Activated CD4-positive, alpha-beta T cell treated with anti-CD3 and anti-CD28 coated beads, Interleukin-2, amount 10 ng/mL, durations not matched to agents 24 days and 14 days (primary cell): ENCODE measurements around the gene CEP20. TPM values are rescaled to one million over a fixed set of nuclear protein-coding genes. Genes with fewer than 3 reads are reported as not detected.
"Not testable (repeated sequence)": the region's sequence is repeated elsewhere in the genome, so short reads cannot be mapped to it uniquely, and the experiment has no call there.

ENCODE experiments used
- DNase-seq: peaks from one replicate; pipeline ENCODE4 v3.0.0; 2022
- H3K27ac Mint-ChIP-seq: one replicate; pipeline ENCODE4 v1.8.0; 2022; ENCODE audit warnings: mild to moderate bottlenecking, mixed read lengths
- H3K27me3 Mint-ChIP-seq: one replicate; pipeline ENCODE4 v1.8.0; 2022; ENCODE audit warnings: mixed read lengths
- H3K36me3 Mint-ChIP-seq: one replicate; pipeline ENCODE4 v1.8.0; 2022; ENCODE audit warnings: low read depth, mild to moderate bottlenecking, mixed read lengths
- H3K4me1 Mint-ChIP-seq: one replicate; pipeline ENCODE4 v1.8.0; 2021; ENCODE audit warnings: mixed read lengths
- H3K4me3 Mint-ChIP-seq: one replicate; pipeline ENCODE4 v1.8.0; 2022; ENCODE audit warnings: mild to moderate bottlenecking, moderate library complexity, mixed read lengths
- H3K9me3 Mint-ChIP-seq: one replicate; pipeline ENCODE4 v1.8.0; 2021; ENCODE audit warnings: mixed read lengths
- intact Hi-C: fragments of 100-400 bp; cut with micrococcal nuclease; formaldehyde crosslinking; loops from one replicate; pipeline ENCODE4 v1.15.1; 2023
- total RNA-seq: library from RNA; stranded (reverse); gene quantifications from 2 replicates; pipeline ENCODE4 v1.2.3, GENCODE V29; 2022

The CEP20 gene
- total RNA-seq, 1 donor from 2014 or later = 39.2 TPM

DNA sequence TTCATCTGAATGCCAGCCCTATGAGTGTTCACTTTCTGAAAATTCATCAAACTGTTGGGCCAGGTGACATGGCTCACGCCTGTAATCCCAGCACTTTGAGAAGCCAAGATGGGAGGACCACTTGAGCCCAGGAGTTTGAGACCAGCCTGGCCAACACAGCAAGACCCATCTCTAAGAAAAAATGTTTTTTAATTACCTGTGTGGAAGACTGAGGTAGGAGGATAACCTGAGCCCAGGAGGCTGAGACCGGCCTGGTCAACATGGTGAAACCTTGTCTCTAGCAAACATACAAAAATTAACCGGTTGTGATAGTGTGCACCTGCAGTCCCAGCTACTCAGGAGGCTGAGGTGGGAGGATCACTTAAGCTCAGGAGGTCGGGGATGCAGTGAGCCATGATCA is 41.9 kb downstream of the CEP20 start:
- H3K9me3 Mint-ChIP-seq = no peaks in the 10 kb centered on the region
- no peak overlapping the region for H3K4me3 Mint-ChIP-seq
- DNase-seq = no peak
- no peaks in the 10 kb centered on the region for H3K4me1 Mint-ChIP-seq
- intact Hi-C loops = no loop called here
- H3K27ac Mint-ChIP-seq = no peak overlapping the region
- H3K36me3 Mint-ChIP-seq = no peaks in the 10 kb centered on the region
- peaks cover 5% of the 10 kb centered on the region for H3K27me3 Mint-ChIP-seq

DNA sequence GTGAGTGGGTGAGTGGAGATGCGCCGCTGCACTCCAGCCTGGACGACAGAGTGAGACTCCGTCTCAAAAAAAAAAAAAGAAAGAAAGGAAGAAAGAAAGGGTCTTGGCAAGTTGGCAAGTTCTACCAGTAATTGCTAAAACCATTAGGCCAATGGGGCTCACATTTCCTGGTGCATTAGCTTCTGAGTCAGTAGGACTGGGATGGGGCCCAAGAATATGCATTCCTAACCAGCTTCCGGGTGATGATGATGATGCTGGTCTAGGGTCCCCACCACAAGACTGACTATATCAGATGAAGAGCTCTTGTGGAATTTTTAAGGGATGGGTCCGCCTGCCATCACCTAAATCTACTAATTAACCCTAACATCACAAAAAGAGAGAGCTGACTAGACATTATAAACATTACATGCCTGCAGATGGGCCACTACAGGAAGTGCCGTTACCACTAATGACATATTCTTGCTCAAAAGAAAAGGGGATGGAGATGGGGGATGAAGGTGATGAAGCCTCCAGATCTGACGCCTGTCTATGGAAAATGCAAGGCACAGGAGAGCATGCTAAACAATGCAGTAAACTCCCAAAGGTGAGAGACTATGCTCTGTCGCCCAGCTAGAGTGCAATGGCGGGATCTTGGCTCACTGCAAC is 44.6 kb downstream of the CEP20 start:
- no peak for DNase-seq
- intact Hi-C loops = no loop called here
- Mint-ChIP-seq H3K9me3 (no peaks in the 10 kb centered on the region), H3K27me3 (peaks cover 2% of the 10 kb centered on the region), H3K4me3 (no peak overlapping the region), H3K27ac (no peak overlapping the region), H3K4me1 (no peaks in the 10 kb centered on the region), H3K36me3 (no peaks in the 10 kb centered on the region)

DNA sequence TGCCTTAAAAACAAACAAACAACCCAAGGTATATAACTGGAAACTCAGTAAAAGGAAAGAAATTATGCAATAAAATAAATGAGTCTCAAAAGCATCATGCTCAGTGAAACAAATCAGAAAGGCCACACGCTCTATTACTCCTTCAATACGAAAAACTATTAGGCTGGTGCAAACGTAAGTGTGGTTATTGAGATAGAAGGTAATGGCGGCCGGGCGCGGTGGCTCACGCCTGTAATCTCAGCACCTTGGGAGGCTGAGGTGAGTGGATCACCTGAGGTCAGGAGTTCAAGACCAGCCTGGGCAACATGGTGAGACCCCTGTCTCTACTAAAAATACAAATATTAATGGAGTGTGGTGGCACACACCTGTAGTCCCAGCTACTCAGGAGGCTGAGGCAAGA is 49.2 kb downstream of the CEP20 start:
- intact Hi-C loops, DNase-seq, H3K4me3 Mint-ChIP-seq, H3K27ac Mint-ChIP-seq, H3K27me3 Mint-ChIP-seq, H3K4me1 Mint-ChIP-seq, H3K36me3 Mint-ChIP-seq, H3K9me3 Mint-ChIP-seq: not testable (repeated sequence)

DNA sequence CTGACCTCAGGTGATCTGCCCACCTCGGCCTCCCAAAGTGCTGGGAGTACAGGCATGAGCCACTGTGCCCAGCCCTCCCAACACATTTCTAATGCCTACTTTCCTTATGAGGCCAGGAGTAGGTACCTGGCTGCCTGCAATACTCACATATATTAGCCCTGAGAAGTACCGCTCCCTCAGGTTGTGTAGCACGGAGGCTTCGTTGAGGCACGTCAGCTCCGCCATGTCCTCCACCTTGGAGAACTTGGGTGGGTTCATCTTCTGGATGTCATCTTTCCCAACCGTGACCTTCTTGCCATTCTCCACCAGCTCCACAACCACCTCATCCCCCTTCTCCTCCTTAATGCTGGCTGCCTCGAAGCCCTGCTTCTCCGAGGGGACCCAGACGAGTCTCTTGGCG is 50.6 kb downstream of the CEP20 start:
- DNase-seq = no peak
- intact Hi-C loops = no loop called here
- Mint-ChIP-seq H3K27ac (no peak overlapping the region), H3K4me1 (peaks cover 7% of the 10 kb centered on the region), H3K36me3 (no peaks in the 10 kb centered on the region), H3K27me3 (peaks cover 5% of the 10 kb centered on the region), H3K9me3 (no peaks in the 10 kb centered on the region), H3K4me3 (no peak overlapping the region)

DNA sequence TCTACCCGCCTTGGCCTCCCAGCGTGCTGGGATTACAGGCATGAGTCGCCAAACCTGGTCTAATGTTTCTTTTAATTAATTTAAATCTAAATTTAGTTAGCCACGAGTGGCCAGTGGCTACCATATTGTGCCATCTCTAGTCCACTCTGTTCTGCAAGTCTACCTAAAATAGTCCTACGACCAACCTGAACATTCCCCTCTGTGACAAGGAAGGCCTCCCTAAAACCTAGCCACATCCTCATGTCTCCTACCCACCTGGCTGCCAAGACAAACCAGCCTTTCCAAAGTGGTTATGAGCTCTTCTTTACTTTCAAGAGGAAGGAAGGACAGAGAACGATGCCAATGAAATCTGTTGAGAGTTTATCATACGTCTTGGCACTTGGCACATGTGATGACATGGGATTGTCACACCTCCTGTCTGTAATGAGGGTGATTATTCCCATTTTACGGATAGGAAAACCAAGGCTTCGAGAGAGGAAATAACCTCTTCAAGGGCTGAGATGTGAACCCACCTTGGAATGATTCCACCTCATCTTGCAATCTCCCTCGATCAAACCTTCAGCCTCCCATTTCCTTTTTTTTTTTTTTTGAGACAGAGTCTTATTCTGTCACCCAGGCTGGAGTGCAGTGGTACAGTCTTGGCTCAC is 51.3 kb downstream of the CEP20 start:
- H3K9me3 Mint-ChIP-seq = no peaks in the 10 kb centered on the region
- H3K4me3 Mint-ChIP-seq = no peak overlapping the region
- H3K4me1 Mint-ChIP-seq = peaks cover 7% of the 10 kb centered on the region
- peaks cover 5% of the 10 kb centered on the region for H3K27me3 Mint-ChIP-seq
- H3K27ac Mint-ChIP-seq = no peak overlapping the region
- intact Hi-C loops = no loop called here
- H3K36me3 Mint-ChIP-seq = no peaks in the 10 kb centered on the region
- no peak for DNase-seq

DNA sequence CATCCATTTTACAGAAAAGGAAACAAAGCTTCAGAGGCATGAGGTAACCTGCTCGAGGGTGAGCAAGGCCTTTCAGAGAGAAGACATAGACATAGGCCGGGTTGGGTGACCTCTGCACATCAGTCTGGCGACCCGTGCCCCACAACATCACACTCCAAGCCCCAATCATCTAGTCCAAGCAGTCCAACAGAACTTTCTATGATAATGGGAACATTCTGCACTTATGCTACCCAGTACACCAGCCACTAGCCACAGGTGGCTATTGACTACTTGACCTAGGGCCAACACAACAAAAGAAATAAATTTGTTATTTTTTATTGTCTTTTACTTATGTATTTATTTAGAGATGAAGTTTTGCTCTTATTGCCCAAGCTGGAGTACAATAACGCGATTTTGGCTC is 52.3 kb downstream of the CEP20 start:
- Mint-ChIP-seq H3K36me3 (no peaks in the 10 kb centered on the region), H3K9me3 (no peaks in the 10 kb centered on the region), H3K27ac (no peak overlapping the region), H3K4me3 (no peak overlapping the region), H3K4me1 (peaks cover 7% of the 10 kb centered on the region), H3K27me3 (peaks cover 10% of the 10 kb centered on the region)
- intact Hi-C loops = no loop called here
- DNase-seq = no peak

DNA sequence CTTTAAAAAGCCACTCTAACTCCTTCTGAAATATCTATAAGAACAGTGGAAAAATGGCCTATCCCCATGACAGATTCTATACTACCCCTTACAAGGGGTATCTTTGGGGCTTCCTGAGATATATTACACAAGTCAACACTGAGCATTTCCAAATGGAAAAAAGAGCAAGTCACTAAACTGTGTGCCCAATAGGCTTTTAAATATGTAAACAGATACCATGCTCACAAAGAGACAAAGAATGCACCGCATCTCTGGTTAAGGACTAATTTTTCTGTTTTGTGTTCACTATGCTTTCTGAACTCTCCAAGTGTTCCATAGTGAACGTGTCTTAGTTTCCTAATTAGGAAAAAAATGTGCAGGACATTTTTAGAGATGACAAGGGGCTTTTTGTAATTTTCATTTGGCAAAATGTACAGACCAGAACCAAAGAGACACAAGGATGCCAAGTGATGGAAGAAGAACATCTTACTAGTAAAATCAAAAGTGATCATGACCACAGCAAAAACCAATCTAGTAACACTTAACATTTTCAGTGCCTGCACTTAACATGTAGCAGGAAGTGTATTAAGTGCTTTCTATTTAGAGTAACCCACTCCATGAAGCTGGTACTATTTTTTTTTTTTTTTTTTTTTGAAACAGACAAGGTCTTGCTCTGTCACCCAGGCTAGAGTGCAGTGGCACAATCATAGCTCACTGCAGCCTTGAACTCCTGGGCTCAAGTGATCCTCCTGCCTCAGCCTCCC is 53.1 kb downstream of the CEP20 start:
- Mint-ChIP-seq H3K9me3 (no peaks in the 10 kb centered on the region), H3K27ac (no peak overlapping the region), H3K27me3 (peaks cover 10% of the 10 kb centered on the region), H3K4me1 (peaks cover 7% of the 10 kb centered on the region), H3K36me3 (no peaks in the 10 kb centered on the region), H3K4me3 (no peak overlapping the region)
- no peak for DNase-seq
- intact Hi-C loops = no loop called here

DNA sequence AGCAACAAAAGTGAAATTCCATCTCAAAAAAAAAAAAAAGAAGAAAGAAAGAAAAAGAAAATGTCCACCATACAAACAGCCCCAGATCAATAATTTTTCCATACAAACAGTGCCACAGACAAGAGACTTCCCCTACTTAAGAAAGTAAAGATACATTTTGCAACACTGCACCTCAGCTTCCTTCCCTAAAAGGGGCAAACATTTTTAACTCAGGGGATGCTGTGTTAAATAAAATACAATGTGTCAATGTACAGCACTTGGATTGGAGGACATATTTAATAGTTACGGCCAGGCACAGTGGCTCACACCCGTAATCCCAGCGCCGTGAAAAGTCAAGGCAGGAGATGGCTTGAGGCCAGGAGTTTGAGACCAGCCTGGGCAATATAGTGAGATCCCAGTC is 53.9 kb downstream of the CEP20 start:
- H3K4me3 Mint-ChIP-seq = no peak overlapping the region
- peaks cover 7% of the 10 kb centered on the region for H3K4me1 Mint-ChIP-seq
- no peaks in the 10 kb centered on the region for H3K9me3 Mint-ChIP-seq
- H3K36me3 Mint-ChIP-seq = no peaks in the 10 kb centered on the region
- intact Hi-C loops = no loop called here
- no peak overlapping the region for H3K27ac Mint-ChIP-seq
- no peak for DNase-seq
- H3K27me3 Mint-ChIP-seq = peaks cover 10% of the 10 kb centered on the region

DNA sequence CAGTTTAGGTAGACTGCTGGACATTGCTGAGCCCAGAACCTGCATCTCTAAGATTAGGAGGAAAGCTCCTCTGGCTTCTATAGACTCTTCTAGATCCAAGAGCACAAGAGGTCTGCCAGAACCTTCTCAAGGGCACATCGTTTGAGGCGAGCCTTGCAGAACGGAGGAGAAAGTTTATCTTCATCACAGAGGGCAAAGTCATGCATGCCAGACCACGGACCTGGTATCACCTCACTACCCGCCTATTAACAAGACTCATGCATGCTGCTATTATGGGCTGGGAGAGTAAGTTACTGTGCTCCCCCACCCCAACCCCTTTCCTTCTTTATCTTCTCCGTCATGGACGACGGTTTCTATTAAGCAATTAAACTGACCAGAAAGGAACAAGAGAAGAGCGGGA is 54.9 kb downstream of the CEP20 start:
- no peak overlapping the region for H3K27ac Mint-ChIP-seq
- no peak overlapping the region for H3K4me3 Mint-ChIP-seq
- intact Hi-C loops = no loop called here
- H3K27me3 Mint-ChIP-seq = peaks cover 10% of the 10 kb centered on the region
- no peak for DNase-seq
- H3K36me3 Mint-ChIP-seq = no peaks in the 10 kb centered on the region
- no peaks in the 10 kb centered on the region for H3K9me3 Mint-ChIP-seq
- H3K4me1 Mint-ChIP-seq = peaks cover 7% of the 10 kb centered on the region

DNA sequence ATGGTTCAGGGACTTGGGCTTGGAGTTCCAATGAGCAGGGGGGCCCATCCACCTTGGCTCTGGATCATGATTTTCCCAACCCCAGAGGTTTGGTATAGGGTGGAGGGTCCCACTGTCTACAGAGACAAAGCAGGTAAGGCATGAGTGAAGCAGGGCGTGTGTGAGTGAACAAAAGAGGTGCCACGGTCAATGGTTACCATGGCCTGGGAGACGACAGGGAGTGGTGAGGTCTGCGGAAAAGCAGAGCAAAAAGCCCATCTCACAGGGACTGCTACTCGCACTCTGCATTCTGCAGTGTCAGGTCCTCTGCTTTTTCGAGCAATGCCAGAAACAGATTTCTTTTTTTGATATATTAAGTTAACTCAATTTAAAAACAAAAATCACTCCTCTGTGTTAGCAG is 56.2 kb downstream of the CEP20 start:
- Mint-ChIP-seq H3K36me3 (no peaks in the 10 kb centered on the region), H3K27me3 (peaks cover 10% of the 10 kb centered on the region), H3K4me1 (peaks cover 7% of the 10 kb centered on the region), H3K9me3 (no peaks in the 10 kb centered on the region), H3K4me3 (no peak overlapping the region), H3K27ac (no peak overlapping the region)
- intact Hi-C loops = no loop called here
- no peak for DNase-seq

DNA sequence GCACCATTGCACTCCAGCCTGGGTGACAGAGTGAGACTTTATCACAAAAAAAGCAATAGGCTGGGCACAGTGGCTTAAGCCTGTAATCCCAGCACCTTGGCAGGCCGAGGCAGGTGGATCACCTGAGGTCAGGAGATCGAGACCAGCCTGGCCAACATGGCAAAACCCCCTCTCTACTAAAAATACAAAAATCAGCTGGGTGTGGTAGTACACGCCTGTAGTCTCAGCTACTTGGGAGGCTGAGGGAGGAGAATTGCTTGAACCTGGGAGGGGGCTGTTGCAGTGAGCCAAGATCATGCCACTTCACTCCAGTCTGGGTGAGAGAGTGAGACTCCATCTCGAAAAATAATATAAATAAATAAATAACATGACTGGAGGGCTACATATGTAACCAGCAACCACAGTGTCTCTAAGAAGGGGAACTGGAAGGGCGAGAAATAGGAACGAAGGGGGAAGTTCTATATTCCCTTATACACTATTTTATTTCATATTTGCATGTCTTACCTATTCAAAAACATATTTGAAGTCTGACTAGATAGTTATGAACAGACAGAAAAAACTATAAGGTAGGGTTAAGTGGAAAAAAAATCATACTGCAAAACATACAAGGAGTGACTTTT is 57.5 kb downstream of the CEP20 start:
- Mint-ChIP-seq H3K27ac (no peak overlapping the region), H3K4me1 (peaks cover 6% of the 10 kb centered on the region), H3K4me3 (no peak overlapping the region), H3K36me3 (no peaks in the 10 kb centered on the region), H3K9me3 (no peaks in the 10 kb centered on the region), H3K27me3 (peaks cover 10% of the 10 kb centered on the region)
- no peak for DNase-seq
- intact Hi-C loops = no loop called here

DNA sequence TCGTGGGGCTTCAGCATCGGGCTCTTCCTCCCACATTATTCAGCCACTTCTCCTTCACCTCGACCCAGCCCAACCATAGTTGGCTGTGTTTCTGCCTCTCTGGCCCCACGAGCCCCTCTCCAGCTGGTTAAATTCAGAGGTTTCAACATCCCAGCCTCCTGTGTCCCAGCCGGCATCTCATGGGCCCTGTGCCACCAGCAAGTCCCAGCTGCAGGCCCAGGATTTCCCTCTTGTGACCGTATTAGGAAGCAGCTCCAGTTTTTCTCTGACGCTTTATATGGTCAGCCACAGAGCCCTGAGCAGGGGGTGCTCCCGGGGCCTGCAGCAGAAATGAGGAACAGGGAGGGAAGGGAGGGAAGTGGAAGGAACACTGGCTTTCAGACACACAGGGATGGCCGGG is 58.9 kb downstream of the CEP20 start:
- no peaks in the 10 kb centered on the region for H3K36me3 Mint-ChIP-seq
- peaks cover 10% of the 10 kb centered on the region for H3K27me3 Mint-ChIP-seq
- no peaks in the 10 kb centered on the region for H3K9me3 Mint-ChIP-seq
- intact Hi-C loops = no loop called here
- DNase-seq = no peak
- no peak overlapping the region for H3K4me3 Mint-ChIP-seq
- H3K4me1 Mint-ChIP-seq = no peaks in the 10 kb centered on the region
- H3K27ac Mint-ChIP-seq = no peak overlapping the region

DNA sequence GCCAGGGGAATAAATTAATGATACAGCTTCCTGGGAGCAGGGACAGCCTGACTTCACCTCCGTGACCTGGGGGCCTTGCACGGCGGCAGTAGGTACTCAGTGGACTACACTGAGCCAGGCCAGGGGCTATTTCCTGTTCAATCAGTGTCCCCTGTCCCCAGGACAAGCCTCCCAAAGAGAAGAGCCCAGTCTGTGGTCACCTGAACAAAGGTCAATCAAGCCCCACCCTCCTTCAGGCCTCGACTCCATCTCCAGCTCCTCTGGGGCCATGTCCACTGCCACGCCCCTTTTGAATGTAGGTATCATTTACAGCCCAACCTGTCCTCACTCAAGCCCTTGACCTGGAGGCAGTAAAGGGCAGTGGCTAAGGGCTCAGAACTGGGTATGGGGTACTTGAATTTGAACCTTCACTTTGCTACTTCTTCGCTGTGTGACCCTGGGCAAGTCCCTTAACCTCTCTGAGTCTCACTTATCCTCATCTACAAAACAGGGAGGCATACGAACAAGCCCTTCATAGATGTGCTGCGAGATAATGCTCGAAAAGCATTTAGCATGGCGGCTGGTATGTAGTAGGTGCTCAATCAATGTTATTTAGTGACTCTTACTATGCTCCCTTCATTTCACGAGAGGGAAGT is 60.6 kb downstream of the CEP20 start:
- intact Hi-C loops = no loop called here
- DNase-seq = no peak
- Mint-ChIP-seq H3K27ac (no peak overlapping the region), H3K4me1 (no peaks in the 10 kb centered on the region), H3K9me3 (no peaks in the 10 kb centered on the region), H3K4me3 (no peak overlapping the region), H3K36me3 (no peaks in the 10 kb centered on the region), H3K27me3 (peaks cover 5% of the 10 kb centered on the region)

DNA sequence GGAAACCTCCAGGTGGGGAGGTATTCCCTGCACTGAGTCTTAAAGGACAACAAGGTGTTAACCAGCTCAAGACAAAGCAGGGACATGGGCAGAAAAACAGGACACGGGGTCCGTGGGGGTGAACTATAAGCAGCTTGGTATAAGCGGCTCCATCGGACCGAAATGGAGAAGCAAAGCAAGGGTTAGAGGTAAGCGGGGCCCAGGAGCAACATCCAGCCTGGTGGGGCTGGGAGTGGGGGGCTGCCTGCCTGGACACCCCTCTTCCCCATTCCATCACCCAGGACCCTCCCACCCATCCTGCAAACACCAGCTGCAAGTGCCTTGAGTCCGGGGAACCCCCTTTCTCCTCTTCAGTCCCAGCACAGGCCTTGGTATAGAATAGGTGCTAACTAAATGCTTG is 61.1 kb downstream of the CEP20 start:
- Mint-ChIP-seq H3K36me3 (no peaks in the 10 kb centered on the region), H3K4me3 (no peak overlapping the region), H3K9me3 (no peaks in the 10 kb centered on the region), H3K4me1 (no peaks in the 10 kb centered on the region), H3K27me3 (peaks cover 5% of the 10 kb centered on the region), H3K27ac (no peak overlapping the region)
- intact Hi-C loops = no loop called here
- DNase-seq = no peak
